Effector memory CD4-positive, alpha-beta T cell (primary cell): ENCODE data around the gene RGL3.
"Not testable (repeated sequence)": the region's sequence is repeated elsewhere in the genome, so short reads cannot be mapped to it uniquely, and the experiment has no call there.

ENCODE experiments used
- DNase-seq, 3 donors: peaks; one replicate each; pipeline ENCODE4 v3.0.0-alpha.2; 2020
- H3K27ac ChIP-seq: 2 replicates; pipeline ENCODE4 v1.7.0; 2013; ENCODE audit warnings: mild to moderate bottlenecking, low read length, moderate library complexity; ENCODE audit not compliant: insufficient read depth, poor library complexity, severe bottlenecking
- H3K27me3 ChIP-seq: replicated peaks from 2 replicates; pipeline ENCODE4 v1.7.0; 2013; ENCODE audit warnings: mild to moderate bottlenecking, low read length; ENCODE audit not compliant: insufficient read depth, control insufficient read depth, poor library complexity, severe bottlenecking
- H3K36me3 ChIP-seq: 2 replicates; pipeline ENCODE4 v1.7.0; 2013; ENCODE audit warnings: mild to moderate bottlenecking, low read length, moderate library complexity; ENCODE audit not compliant: control insufficient read depth, insufficient read depth
- H3K4me1 ChIP-seq: 2 replicates; pipeline ENCODE4 v1.7.0; 2013; ENCODE audit warnings: low read length, mild to moderate bottlenecking; ENCODE audit not compliant: control insufficient read depth, insufficient read depth, poor library complexity, severe bottlenecking
- H3K4me3 ChIP-seq: 2 replicates; pipeline ENCODE4 v1.7.0; 2013; ENCODE audit warnings: low read length, low read depth, mild to moderate bottlenecking; ENCODE audit not compliant: insufficient read depth, poor library complexity, severe bottlenecking
- H3K9me3 ChIP-seq: 2 replicates; pipeline ENCODE4 v1.7.0; 2013; ENCODE audit warnings: mild to moderate bottlenecking, low read length, moderate library complexity; ENCODE audit not compliant: control insufficient read depth
- total RNA-seq, 3 donors: gene quantifications; one replicate each; lab custom pipeline; 2026; lab: John Stamatoyannopoulos, UW

The RGL3 gene, protein sequence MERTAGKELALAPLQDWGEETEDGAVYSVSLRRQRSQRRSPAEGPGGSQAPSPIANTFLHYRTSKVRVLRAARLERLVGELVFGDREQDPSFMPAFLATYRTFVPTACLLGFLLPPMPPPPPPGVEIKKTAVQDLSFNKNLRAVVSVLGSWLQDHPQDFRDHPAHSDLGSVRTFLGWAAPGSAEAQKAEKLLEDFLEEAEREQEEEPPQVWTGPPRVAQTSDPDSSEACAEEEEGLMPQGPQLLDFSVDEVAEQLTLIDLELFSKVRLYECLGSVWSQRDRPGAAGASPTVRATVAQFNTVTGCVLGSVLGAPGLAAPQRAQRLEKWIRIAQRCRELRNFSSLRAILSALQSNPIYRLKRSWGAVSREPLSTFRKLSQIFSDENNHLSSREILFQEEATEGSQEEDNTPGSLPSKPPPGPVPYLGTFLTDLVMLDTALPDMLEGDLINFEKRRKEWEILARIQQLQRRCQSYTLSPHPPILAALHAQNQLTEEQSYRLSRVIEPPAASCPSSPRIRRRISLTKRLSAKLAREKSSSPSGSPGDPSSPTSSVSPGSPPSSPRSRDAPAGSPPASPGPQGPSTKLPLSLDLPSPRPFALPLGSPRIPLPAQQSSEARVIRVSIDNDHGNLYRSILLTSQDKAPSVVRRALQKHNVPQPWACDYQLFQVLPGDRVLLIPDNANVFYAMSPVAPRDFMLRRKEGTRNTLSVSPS
- 0 reads per million in 3 donors for total RNA-seq

- Histone ChIP-seq H3K4me3 (no peak within 1 kb of the TSS), H3K27me3 (peaks cover 53% of the 10 kb centered on the region)
These were observed at the start of gene RGL3 for GRCh38 chr19:11418549-11419506. Gene RGL3 (minus strand): TSS chr19:11419314. CDS start chr19:11419278, 36 bp downstream.

DNA sequence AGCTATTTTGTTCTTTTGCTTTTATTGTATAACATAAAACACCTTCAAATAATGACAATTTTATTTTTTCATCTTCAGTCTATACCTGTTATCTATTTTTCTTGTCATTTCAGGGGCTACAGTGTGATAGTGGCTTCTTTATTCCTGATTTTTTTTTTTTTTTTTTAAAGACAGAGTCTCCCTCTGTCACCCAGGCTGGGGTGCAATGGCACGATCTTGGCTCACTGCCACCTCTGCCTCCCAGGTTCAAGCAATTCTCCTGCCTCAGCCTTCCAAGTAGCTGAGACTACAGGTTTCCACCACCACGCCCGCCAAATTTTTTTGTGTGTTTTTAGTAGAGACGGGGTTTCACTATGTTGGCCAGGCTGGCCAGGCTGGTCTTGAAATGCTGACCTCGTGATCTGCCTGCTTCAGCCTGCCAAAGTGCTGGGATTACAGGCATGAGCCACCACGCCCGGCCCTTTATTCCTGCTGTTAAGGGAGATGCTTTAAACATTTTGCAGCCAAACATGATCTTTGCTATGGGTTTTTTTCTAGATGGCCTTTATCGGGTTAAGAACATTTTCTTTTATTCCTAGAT, 49.2 kb upstream of the RGL3 start:
- not testable (repeated sequence) for H3K27ac ChIP-seq, H3K4me1 ChIP-seq, H3K9me3 ChIP-seq, H3K36me3 ChIP-seq, DNase-seq, H3K4me3 ChIP-seq, H3K27me3 ChIP-seq

More at GRCh38 chr19:11418549-11419506, at the start of gene RGL3:
- no peaks in the 10 kb centered on the region for H3K36me3 ChIP-seq
- DNase-seq = no peak
- H3K27ac ChIP-seq = no peak within 1 kb of the TSS
- H3K4me1 ChIP-seq = peaks cover 44% of the 10 kb centered on the region
- H3K9me3 ChIP-seq = no peaks in the 10 kb centered on the region

GRCh38 chr19:11465600-11465999, 46.5 kb upstream of the RGL3 start:
- Histone ChIP-seq H3K4me3 (no peak overlapping the region), H3K9me3 (no peaks in the 10 kb centered on the region), H3K27ac (no peak overlapping the region), H3K36me3 (no peaks in the 10 kb centered on the region), H3K4me1 (no peaks in the 10 kb centered on the region), H3K27me3 (no peaks in the 10 kb centered on the region)
- DNase-seq = no peak

- Histone ChIP-seq H3K27ac (no peak overlapping the region), H3K4me1 (no peaks in the 10 kb centered on the region), H3K27me3 (no peaks in the 10 kb centered on the region), H3K36me3 (no peaks in the 10 kb centered on the region), H3K9me3 (no peaks in the 10 kb centered on the region), H3K4me3 (no peak overlapping the region)
- no peak for DNase-seq
These were observed 45.5 kb upstream of the RGL3 start for GRCh38 chr19:11464333-11465265.

- Histone ChIP-seq H3K9me3 (no peaks in the 10 kb centered on the region), H3K27ac (no peak overlapping the region), H3K4me3 (no peak overlapping the region), H3K36me3 (no peaks in the 10 kb centered on the region), H3K27me3 (no peaks in the 10 kb centered on the region), H3K4me1 (no peaks in the 10 kb centered on the region)
- no peak for DNase-seq
These were observed 44.3 kb upstream of the RGL3 start for GRCh38 chr19:11463391-11463790.

- Histone ChIP-seq H3K9me3 (no peaks in the 10 kb centered on the region), H3K4me1 (no peaks in the 10 kb centered on the region), H3K27ac (no peak overlapping the region), H3K4me3 (no peak overlapping the region), H3K36me3 (no peaks in the 10 kb centered on the region), H3K27me3 (no peaks in the 10 kb centered on the region)
- DNase-seq = no peak
These were observed 42.3 kb upstream of the RGL3 start for GRCh38 chr19:11461453-11461852.

- H3K27ac ChIP-seq = no peak overlapping the region
- H3K4me1 ChIP-seq = no peaks in the 10 kb centered on the region
- H3K36me3 ChIP-seq = no peaks in the 10 kb centered on the region
- DNase-seq = no peak
- H3K9me3 ChIP-seq = no peaks in the 10 kb centered on the region
- H3K4me3 ChIP-seq = no peak overlapping the region
- no peaks in the 10 kb centered on the region for H3K27me3 ChIP-seq
These were observed 41.1 kb upstream of the RGL3 start for GRCh38 chr19:11460207-11460606.

GRCh38 chr19:11458912-11459311, 39.8 kb upstream of the RGL3 start:
- not testable (repeated sequence) for DNase-seq, H3K36me3 ChIP-seq

More at GRCh38 chr19:11458912-11459311, 39.8 kb upstream of the RGL3 start:
- not testable (repeated sequence) for H3K27ac ChIP-seq, H3K4me1 ChIP-seq, H3K9me3 ChIP-seq, H3K27me3 ChIP-seq, H3K4me3 ChIP-seq
